ENCODE data around the gene CLPSL2. TPM values are rescaled to one million over a fixed set of nuclear protein-coding genes. Genes with fewer than 3 reads are reported as not detected.
A peak's percentile ranks its signal among the peaks of the same experiment; 100 is the strongest.

Gene CLPSL2
- total and polyA plus RNA-seq, 2 donors (not counting 1 experiment from before 2014, with no cell fraction given): not detected

GRCh38 chr6:35769211-35769610, 7.2 kb upstream of the CLPSL2 start:
- no peak overlapping the region for H3K9ac ChIP-seq (ENCODE audit: low read length)

GRCh38 chr6:35771343-35771627, 5.1 kb upstream of the CLPSL2 start:
- H3K9ac ChIP-seq (ENCODE audit: low read length): peak overlapping the region; percentile 12
- H3K79me2 ChIP-seq (ENCODE audit: control insufficient read depth, insufficient read depth, low read length): no peaks in the 10 kb centered on the region
- no peaks in the 10 kb centered on the region for H3K9me3 ChIP-seq (ENCODE audit: control extremely low read depth in 1 of 3, control insufficient read depth in 2 of 3, insufficient read depth in 1 of 3, low read length in 2 of 3)
- ChIA-PET POLR2A (interaction anchor here (0.6 kb wide), 1 partner anchor 299 kb away, joined by 3 read pairs; no protein-coding TSS in a partner anchor), CTCF (interaction anchor here (1.5 to 1.6 kb wide), 3 partner anchors 12 to 35 kb away, joined by 3 to 5 read pairs (median 4); no protein-coding TSS in a partner anchor)
- H3K9me3 Mint-ChIP-seq (ENCODE audit: insufficient read depth): no peaks in the 10 kb centered on the region
- H3K36me3 ChIP-seq (replicated peaks in 1 of 2; ENCODE audit: control extremely low read depth in 1 of 2, control insufficient read depth in 1 of 2, extremely low read depth in 1 of 2, insufficient read depth in 2 of 2, low read length in 1 of 2): no peaks in the 10 kb centered on the region
- H3K27ac Mint-ChIP-seq: peak overlapping the region; percentile 90
- no peaks in the 10 kb centered on the region for H3K27me3 Mint-ChIP-seq
- 20% methylated on average over 1 of the region's 5 CpGs for WGBS (ENCODE audit: insufficient coverage)
- H3K4me2 ChIP-seq (replicated peaks; ENCODE audit: low read depth, low read length, poor library complexity, severe bottlenecking): peak overlapping the region; percentile 66
- peaks cover 15 to 28% of the 10 kb centered on the region in 2 donors for H3K4me1 ChIP-seq (ENCODE audit: control insufficient read depth in 2 of 2, insufficient read depth in 2 of 2, low read length in 2 of 2)
- no peaks in the 10 kb centered on the region for H3K27me3 ChIP-seq (replicated peaks in 1 of 4; ENCODE audit: control extremely low read depth in 1 of 4, control insufficient read depth in 3 of 4, insufficient read depth in 4 of 4, low read length in 3 of 4)
- no peak for TF ChIP-seq EZH2 (IDR thresholded peaks at IDR 0.05; ENCODE audit: borderline replicate concordance, insufficient read depth, low read depth, low read length, poor library complexity, severe bottlenecking)
- TF ChIP-seq CTCF (IDR thresholded peaks at IDR 0.05): no peak
- H4K20me1 ChIP-seq (ENCODE audit: control insufficient read depth, insufficient read depth, low read length, poor library complexity, severe bottlenecking): no peaks in the 10 kb centered on the region
- H2AFZ ChIP-seq (ENCODE audit: insufficient read depth, low read depth, low read length, poor library complexity, severe bottlenecking): peak overlapping the region; percentile 61
- H3K27ac ChIP-seq (ENCODE audit: low read length in 2 of 2): peak overlapping the region; percentile 25 to 67
- ATAC-seq (ENCODE audit: low read depth) (no peak), DNase-seq (no peak)
- no peak overlapping the region for H3K4me3 ChIP-seq (ENCODE audit: control extremely low read depth in 1 of 5, extremely low read depth in 1 of 5, insufficient read depth in 1 of 5, low read depth in 2 of 5, low read length in 4 of 5)
- peak overlapping the region; percentile 71 for H3K4me3 Mint-ChIP-seq
- H3K4me1 Mint-ChIP-seq: peaks cover 30% of the 10 kb centered on the region
- intact Hi-C loops (cut with micrococcal nuclease): no loop called here

More at GRCh38 chr6:35769211-35769610, 7.2 kb upstream of the CLPSL2 start:
- H3K27ac Mint-ChIP-seq: no peak overlapping the region
- H2AFZ ChIP-seq (ENCODE audit: insufficient read depth, low read depth, low read length, poor library complexity, severe bottlenecking): no peak overlapping the region
- H3K9me3 Mint-ChIP-seq (ENCODE audit: insufficient read depth): no peaks in the 10 kb centered on the region
- DNase-seq (no peak), ATAC-seq (ENCODE audit: low read depth) (no peak)
- H4K20me1 ChIP-seq (ENCODE audit: control insufficient read depth, insufficient read depth, low read length, poor library complexity, severe bottlenecking): no peaks in the 10 kb centered on the region
- peaks cover 0 to 11% (median 3%) of the 10 kb centered on the region in 4 experiments for H3K27me3 ChIP-seq (replicated peaks in 1 of 4; ENCODE audit: control extremely low read depth in 1 of 4, control insufficient read depth in 3 of 4, insufficient read depth in 4 of 4, low read length in 3 of 4)
- no peak overlapping the region for H3K27ac ChIP-seq (ENCODE audit: low read length in 2 of 2)
- 100% methylated on average over 2 of the region's 4 CpGs for WGBS (ENCODE audit: insufficient coverage)
- H3K79me2 ChIP-seq (ENCODE audit: control insufficient read depth, insufficient read depth, low read length): no peaks in the 10 kb centered on the region
- H3K4me3 ChIP-seq (ENCODE audit: control extremely low read depth in 1 of 5, extremely low read depth in 1 of 5, insufficient read depth in 1 of 5, low read depth in 2 of 5, low read length in 4 of 5): no peak overlapping the region
- H3K4me2 ChIP-seq (replicated peaks; ENCODE audit: low read depth, low read length, poor library complexity, severe bottlenecking): no peak overlapping the region
- H3K4me1 ChIP-seq (ENCODE audit: control insufficient read depth in 2 of 2, insufficient read depth in 2 of 2, low read length in 2 of 2): peaks cover 19 to 28% of the 10 kb centered on the region in 2 donors
- no peaks in the 10 kb centered on the region for H3K9me3 ChIP-seq (ENCODE audit: control extremely low read depth in 1 of 3, control insufficient read depth in 2 of 3, insufficient read depth in 1 of 3, low read length in 2 of 3)
- no peak for TF ChIP-seq EZH2 (IDR thresholded peaks at IDR 0.05; ENCODE audit: borderline replicate concordance, insufficient read depth, low read depth, low read length, poor library complexity, severe bottlenecking)
- H3K4me3 Mint-ChIP-seq: no peak overlapping the region
- H3K36me3 ChIP-seq (replicated peaks in 1 of 2; ENCODE audit: control extremely low read depth in 1 of 2, control insufficient read depth in 1 of 2, extremely low read depth in 1 of 2, insufficient read depth in 2 of 2, low read length in 1 of 2): no peaks in the 10 kb centered on the region
- ChIA-PET CTCF (no interaction called here), POLR2A (no interaction called here)
- intact Hi-C loops (cut with micrococcal nuclease): no loop called here
- H3K4me1 Mint-ChIP-seq: peaks cover 30% of the 10 kb centered on the region
- H3K27me3 Mint-ChIP-seq: peaks cover 7% of the 10 kb centered on the region
